ENCODE measurements around the gene MAMDC4.
"Not testable (repeated sequence)": the region's sequence is repeated elsewhere in the genome, so short reads cannot be mapped to it uniquely, and the experiment has no call there.

MAMDC4 gene

GRCh38 chr9:136825295-136826187, 26.6 kb upstream of the MAMDC4 start:
- DNase-seq (ENCODE audit: low spot score): no peak

GRCh38 chr9:136826188-136826541, 26.0 kb upstream of the MAMDC4 start:
- DNase-seq (ENCODE audit: low spot score): no peak

- no peak for DNase-seq (ENCODE audit: low spot score)
Measured at GRCh38 chr9:136826703-136827582, 25.2 kb upstream of the MAMDC4 start.

GRCh38 chr9:136827794-136828473, 24.2 kb upstream of the MAMDC4 start:
- DNase-seq (ENCODE audit: low spot score): no peak

GRCh38 chr9:136828474-136829140, 23.5 kb upstream of the MAMDC4 start:
- no peak for DNase-seq (ENCODE audit: low spot score)

- DNase-seq (ENCODE audit: low spot score): no peak
Measured at GRCh38 chr9:136829412-136829811, 22.7 kb upstream of the MAMDC4 start.

GRCh38 chr9:136829981-136830885, 21.9 kb upstream of the MAMDC4 start:
- no peak for DNase-seq (ENCODE audit: low spot score)

- DNase-seq (ENCODE audit: low spot score): no peak
Measured at GRCh38 chr9:136831002-136831719, 21.0 kb upstream of the MAMDC4 start.

GRCh38 chr9:136831720-136832104, 20.4 kb upstream of the MAMDC4 start:
- DNase-seq (ENCODE audit: low spot score): no peak

GRCh38 chr9:136832581-136832980, 19.6 kb upstream of the MAMDC4 start:
- DNase-seq (ENCODE audit: low spot score): no peak

GRCh38 chr9:136833381-136834048, 18.6 kb upstream of the MAMDC4 start:
- DNase-seq (ENCODE audit: low spot score): not testable (repeated sequence)

GRCh38 chr9:136835162-136835931, 16.8 kb upstream of the MAMDC4 start:
- no peak for DNase-seq (ENCODE audit: low spot score)

GRCh38 chr9:136835932-136836904, 15.9 kb upstream of the MAMDC4 start:
- no peak for DNase-seq (ENCODE audit: low spot score)

GRCh38 chr9:136837146-136837855, 14.8 kb upstream of the MAMDC4 start:
- DNase-seq (ENCODE audit: low spot score): no peak

- not testable (repeated sequence) for DNase-seq (ENCODE audit: low spot score)
Measured at GRCh38 chr9:136837856-136838277, 14.3 kb upstream of the MAMDC4 start.

- DNase-seq (ENCODE audit: low spot score): no peak
Measured at GRCh38 chr9:136838314-136839228, 13.6 kb upstream of the MAMDC4 start.
